WTC11 (cell line): ENCODE data around the gene CEACAM19. TPM values are rescaled to one million over a fixed set of nuclear protein-coding genes. Genes with fewer than 3 reads are reported as not detected.

Experiments
- ATAC-seq: fragments of 200-7000 bp; cut with Tn5 transposase; 2 replicates; pipeline ENCODE4 v1.10.0; 2021; ENCODE audit warnings: mild to moderate bottlenecking, moderate library complexity
- CTCF ChIA-PET: fragments of 300-600 bp; sonication (Branson Sonifier 250); formaldehyde crosslinking; loops from one replicate; lab custom pipeline; 2021; ENCODE audit warnings: antibody characterized with exemption; lab: Charles Lee
- POLR2A ChIA-PET: fragments of 350-600 bp; sonication (Branson Sonifier 250); formaldehyde crosslinking; loops from one replicate; lab custom pipeline; 2021; ENCODE audit warnings: antibody characterized with exemption; lab: Charles Lee
- DNase-seq: peaks from one replicate; pipeline ENCODE4 v3.0.0; 2021; ENCODE audit warnings: low spot score
- H3K27ac Mint-ChIP-seq: 2 replicates; pipeline ENCODE4 v1.8.0; 2021; ENCODE audit warnings: mixed read lengths
- H3K27me3 Mint-ChIP-seq: 2 replicates; pipeline ENCODE4 v1.8.0; 2021; ENCODE audit warnings: low read depth, mild to moderate bottlenecking, moderate library complexity, mixed read lengths
- H3K36me3 Mint-ChIP-seq: 2 replicates; pipeline ENCODE4 v1.8.0; 2021; ENCODE audit warnings: mixed read lengths
- H3K4me1 Mint-ChIP-seq: 2 replicates; pipeline ENCODE4 v1.8.0; 2022; ENCODE audit warnings: mixed read lengths
- H3K4me3 Mint-ChIP-seq: 2 replicates; pipeline ENCODE4 v1.8.0; 2021; ENCODE audit warnings: mild to moderate bottlenecking, moderate library complexity, mixed read lengths
- H3K9me3 Mint-ChIP-seq: 2 replicates; pipeline ENCODE4 v1.8.0; 2021; ENCODE audit warnings: mixed read lengths
- ETV6 ChIP-seq: sonication (generic); formaldehyde crosslinking; IDR thresholded peaks from 2 replicates; pipeline ENCODE4 v1.8.1; 2022; ENCODE audit warnings: mild to moderate bottlenecking, missing genetic modification reagents
- GTF2I ChIP-seq: fragments of 250-450 bp; sonication (Bioruptor Pico); conservative IDR thresholded peaks from 2 replicates; pipeline ENCODE4 v1.4.0; 2021; ENCODE audit warnings: mild to moderate bottlenecking
- HMGA2 ChIP-seq: fragments of 250-450 bp; sonication (Bioruptor Pico); IDR thresholded peaks from 2 replicates; pipeline ENCODE4 v1.4.0; 2021; ENCODE audit warnings: mild to moderate bottlenecking, moderate library complexity
- JAZF1 ChIP-seq: fragments of 250-450 bp; sonication (Bioruptor Pico); IDR thresholded peaks from 2 replicates; pipeline ENCODE4 v1.9.0; 2021; ENCODE audit warnings: moderate library complexity, mild to moderate bottlenecking, inconsistent platforms
- MLX ChIP-seq: sonication (generic); formaldehyde crosslinking; IDR thresholded peaks from 2 replicates; pipeline ENCODE4 v1.8.1; 2023; ENCODE audit warnings: mild to moderate bottlenecking, missing genetic modification reagents, moderate library complexity
- MXD4 ChIP-seq: fragments of 250-450 bp; sonication (Bioruptor Pico); IDR thresholded peaks from 2 replicates; pipeline ENCODE4 v1.8.0; 2021; ENCODE audit warnings: mild to moderate bottlenecking, moderate library complexity, borderline replicate concordance
- OVOL2 ChIP-seq: fragments of 250-450 bp; sonication (Bioruptor Pico); IDR thresholded peaks from 2 replicates; pipeline ENCODE4 v1.9.0; 2021; ENCODE audit warnings: mild to moderate bottlenecking, borderline replicate concordance
- TEAD1 ChIP-seq: sonication (generic); formaldehyde crosslinking; IDR thresholded peaks from 2 replicates; pipeline ENCODE4 v1.8.0; 2022; ENCODE audit warnings: mild to moderate bottlenecking, missing genetic modification reagents
- TP53 ChIP-seq: sonication (generic); formaldehyde crosslinking; IDR thresholded peaks from 2 replicates; pipeline ENCODE4 v1.8.1; 2023; ENCODE audit warnings: mild to moderate bottlenecking, missing genetic modification reagents
- USF2 ChIP-seq: sonication (generic); formaldehyde crosslinking; IDR thresholded peaks from 2 replicates; pipeline ENCODE4 v1.8.1; 2023; ENCODE audit warnings: mild to moderate bottlenecking, missing genetic modification reagents, moderate library complexity
- ZBTB21 ChIP-seq: sonication (generic); formaldehyde crosslinking; IDR thresholded peaks from 2 replicates; pipeline ENCODE4 v1.8.1; 2023; ENCODE audit warnings: mild to moderate bottlenecking, missing genetic modification reagents, borderline replicate concordance
- ZNF121 ChIP-seq: sonication (generic); formaldehyde crosslinking; IDR thresholded peaks from 2 replicates; pipeline ENCODE4 v1.8.0; 2023; ENCODE audit warnings: missing genetic modification reagents
- ZNF219 ChIP-seq: sonication (generic); formaldehyde crosslinking; IDR thresholded peaks from 2 replicates; pipeline ENCODE4 v1.8.0; 2023; ENCODE audit warnings: missing genetic modification reagents, mild to moderate bottlenecking, borderline replicate concordance
- ZNF263 ChIP-seq: sonication (generic); formaldehyde crosslinking; IDR thresholded peaks from 2 replicates; pipeline ENCODE4 v1.8.1; 2022; ENCODE audit warnings: low read depth, mild to moderate bottlenecking, moderate library complexity, missing genetic modification reagents
- ZNF396 ChIP-seq: fragments of 250-450 bp; sonication (Bioruptor Pico); IDR thresholded peaks from 2 replicates; pipeline ENCODE4 v1.8.0; 2021; ENCODE audit warnings: mild to moderate bottlenecking, moderate library complexity, borderline replicate concordance
- ZNF532 ChIP-seq: fragments of 250-450 bp; sonication (Bioruptor Pico); IDR thresholded peaks from 2 replicates; pipeline ENCODE4 v1.9.0; 2021; ENCODE audit warnings: mild to moderate bottlenecking, borderline replicate concordance
- total RNA-seq: library from RNA; stranded (reverse); gene quantifications from 3 replicates; pipeline ENCODE4 v1.2.3, GENCODE V29; 2021

Gene CEACAM19
- total RNA-seq, 1 experiment from 2014 or later: 2.9 TPM

- H3K36me3 Mint-ChIP-seq: no peaks in the 10 kb centered on the region
- H3K4me1 Mint-ChIP-seq: peaks cover 18% of the 10 kb centered on the region
- POLR2A ChIA-PET: no interaction called here
- H3K9me3 Mint-ChIP-seq: no peaks in the 10 kb centered on the region
- peaks cover 4% of the 10 kb centered on the region; the same call in 1 of the 2 replicates for H3K27me3 Mint-ChIP-seq
- CTCF ChIA-PET: interaction anchor here (2.2 to 2.7 kb wide), 2 partner anchors 27 to 73 kb away, joined by 8 to 9 read pairs; no protein-coding TSS in a partner anchor
- no peak overlapping the region for H3K4me3 Mint-ChIP-seq
- peak overlapping the region; percentile 62; the same call in 1 of the 2 replicates for H3K27ac Mint-ChIP-seq
- ATAC-seq (peak; percentile 15; the same call in 1 of the 2 replicates), DNase-seq (no peak)
- no peak for TF ChIP-seq OVOL2
Measured at GRCh38 chr19:44697670-44698034, 26.4 kb downstream of the CEACAM19 start.

GRCh38 chr19:44698492-44699201, 27.4 kb downstream of the CEACAM19 start, which contains the start of gene CEACAM16:
Gene CEACAM16 (plus strand): TSS chr19:44699151. CDS start chr19:44701457, 2,306 bp downstream.
- no peak within 1 kb of the TSS for H3K27ac Mint-ChIP-seq
- H3K27me3 Mint-ChIP-seq: peaks cover 4% of the 10 kb centered on the region; the same call in 1 of the 2 replicates
- ChIA-PET CTCF (interaction anchor here (2.7 kb wide), 1 partner anchor 72 kb away, joined by 8 read pairs; no protein-coding TSS in a partner anchor), POLR2A (no interaction called here)
- TF ChIP-seq ZNF121 (CRISPR knock-in tag) (peak; percentile 13; the same call in 1 of the 2 replicates), ZNF532 (CRISPR knock-in tag) (no peak), ZNF396 (no peak), HMGA2 (CRISPR knock-in tag) (no peak)
- peaks cover 16% of the 10 kb centered on the region for H3K4me1 Mint-ChIP-seq
- H3K36me3 Mint-ChIP-seq: no peaks in the 10 kb centered on the region
- H3K9me3 Mint-ChIP-seq: no peaks in the 10 kb centered on the region
- no peak within 1 kb of the TSS for H3K4me3 Mint-ChIP-seq
- no peak for ATAC-seq
- DNase-seq: no peak

- CTCF ChIA-PET: interaction anchor here (0.8 to 1.5 kb wide), 2 partner anchors 11 to 71 kb away, joined by 4 to 6 read pairs; no protein-coding TSS in a partner anchor
- no peaks in the 10 kb centered on the region for H3K9me3 Mint-ChIP-seq
- no peaks in the 10 kb centered on the region for H3K36me3 Mint-ChIP-seq
- H3K4me3 Mint-ChIP-seq: no peak overlapping the region
- peaks cover 16% of the 10 kb centered on the region for H3K4me1 Mint-ChIP-seq
- POLR2A ChIA-PET: no interaction called here
- H3K27me3 Mint-ChIP-seq: peaks cover 4% of the 10 kb centered on the region; the same call in 1 of the 2 replicates
- no peak for DNase-seq
- no peak for TF ChIP-seq TEAD1 (CRISPR knock-in tag)
- no peak for TF ChIP-seq JAZF1 (CRISPR knock-in tag)
- TF ChIP-seq USF2 (CRISPR knock-in tag): no peak
- no peak for TF ChIP-seq ZBTB21 (CRISPR knock-in tag)
- TF ChIP-seq TP53 (CRISPR knock-in tag): no peak
- TF ChIP-seq ETV6: no peak
- no peak for TF ChIP-seq MXD4 (CRISPR knock-in tag)
- TF ChIP-seq ZNF219 (CRISPR knock-in tag): no peak
- no peak for TF ChIP-seq MLX (CRISPR knock-in tag)
- TF ChIP-seq ZNF263 (CRISPR knock-in tag): no peak
- TF ChIP-seq GTF2I (CRISPR knock-in tag): no peak
- no peak for TF ChIP-seq ZNF396
- TF ChIP-seq, all 79 proteins: peak for 0
- ATAC-seq: no peak
- H3K27ac Mint-ChIP-seq: no peak overlapping the region
Measured at GRCh38 chr19:44700547-44700946, 29.3 kb downstream of the CEACAM19 start.
